Esophagus squamous epithelium (tissue), 5 donors: ENCODE results near the gene WFDC12. TPM values are rescaled to one million over a fixed set of nuclear protein-coding genes. Genes with fewer than 3 reads are reported as not detected.

Experiments used
- DNase-seq: peaks from one replicate; lab custom pipeline; 2025; lab: John Stamatoyannopoulos, UW
- H3K27ac ChIP-seq, 4 donors: fragments of 200-600 bp; sonication (generic); one replicate each; pipeline ENCODE4 v1.5.1; 2016 to 2019; ENCODE audit warnings: mild to moderate bottlenecking in 1 of 4
- H3K27me3 ChIP-seq, 4 donors: fragments of 200-600 bp; sonication (generic); 1 replicate in 3 of 4; 2 replicates in 1 of 4; pipeline versions ENCODE4 v1.5.1 to v1.6.0; 2017 to 2021; ENCODE audit warnings: antibody characterized with exemption in 1 of 4
- H3K36me3 ChIP-seq, 3 donors: fragments of 200-600 bp; sonication (generic); one replicate each; pipeline ENCODE4 v1.5.1; 2016 to 2019
- H3K4me1 ChIP-seq, 3 donors: fragments of 200-600 bp; sonication (generic); one replicate each; pipeline ENCODE4 v1.5.1; 2017 to 2019
- H3K4me3 ChIP-seq, 4 donors: fragments of 200-600 bp; sonication (generic); 1 replicate in 3 of 4; 2 replicates in 1 of 4; pipeline ENCODE4 v1.5.1; 2016 to 2019; ENCODE audit warnings: mild to moderate bottlenecking in 2 of 4, moderate library complexity in 1 of 4
- H3K9me3 ChIP-seq, 3 donors: fragments of 200-600 bp; sonication (generic); one replicate each; pipeline ENCODE4 v1.5.1; 2016 to 2019
- POLR2A ChIP-seq, 4 donors: fragments of 450-650 bp; IDR thresholded peaks; one replicate each; pipeline ENCODE4 v1.6.1; 2017; ENCODE audit warnings: antibody characterized with exemption in 4 of 4, mild to moderate bottlenecking in 4 of 4, moderate library complexity in 3 of 4
- WGBS, 2 donors: methylation state at CpG; one replicate each; pipeline ENCODE4 v1.1.5; 2018; 5-methylcytosine and 5-hydroxymethylcytosine counted together
- intact Hi-C: fragments of 100-400 bp; cut with DNase I; formaldehyde crosslinking; loops from one replicate; pipeline ENCODE4 v1.15.0; 2022
- total RNA-seq, 4 donors: library from RNA; depleted of rRNA; stranded (reverse); fragments of >200 nt; gene quantifications; one replicate each; pipeline ENCODE4 v1.1.0, GENCODE V29; 2016
- TF ChIP-seq, protein P1 (sequence below), 6 experiments: fragments of 450-650 bp in 4 of 6; fragments of 200-600 bp in 2 of 6; sonication (generic) in 2 of 6; IDR thresholded peaks; one replicate each; pipeline ENCODE4 v1.5.1; 2016 to 2019; ENCODE audit warnings: antibody characterized with exemption in 6 of 6, mild to moderate bottlenecking in 4 of 6, moderate library complexity in 4 of 6
- donor health status: DM: yes; HTN: yes; CAD: no.

WFDC12 gene
- total RNA-seq, 4 donors from 2014 or later: 0.44 to 2.6 (median 0.64) TPM; not detected in 1

- 94% methylated on average over 4 to 7 of the region's 11 CpGs for WGBS, 2 donors
- Histone ChIP-seq H3K27ac (no peak overlapping the region), H3K4me3 (no peak overlapping the region), H3K27me3 (peaks cover 0 to 42% (median 8%) of the 10 kb centered on the region in 4 donors), H3K9me3 (no peaks in the 10 kb centered on the region), H3K36me3 (no peaks in the 10 kb centered on the region), H3K4me1 (peaks cover 3 to 14% (median 10%) of the 10 kb centered on the region in 3 donors)
- no peak for TF ChIP-seq POLR2A (IDR thresholded peaks at IDR 0.05)
- TF ChIP-seq, protein P1, sequence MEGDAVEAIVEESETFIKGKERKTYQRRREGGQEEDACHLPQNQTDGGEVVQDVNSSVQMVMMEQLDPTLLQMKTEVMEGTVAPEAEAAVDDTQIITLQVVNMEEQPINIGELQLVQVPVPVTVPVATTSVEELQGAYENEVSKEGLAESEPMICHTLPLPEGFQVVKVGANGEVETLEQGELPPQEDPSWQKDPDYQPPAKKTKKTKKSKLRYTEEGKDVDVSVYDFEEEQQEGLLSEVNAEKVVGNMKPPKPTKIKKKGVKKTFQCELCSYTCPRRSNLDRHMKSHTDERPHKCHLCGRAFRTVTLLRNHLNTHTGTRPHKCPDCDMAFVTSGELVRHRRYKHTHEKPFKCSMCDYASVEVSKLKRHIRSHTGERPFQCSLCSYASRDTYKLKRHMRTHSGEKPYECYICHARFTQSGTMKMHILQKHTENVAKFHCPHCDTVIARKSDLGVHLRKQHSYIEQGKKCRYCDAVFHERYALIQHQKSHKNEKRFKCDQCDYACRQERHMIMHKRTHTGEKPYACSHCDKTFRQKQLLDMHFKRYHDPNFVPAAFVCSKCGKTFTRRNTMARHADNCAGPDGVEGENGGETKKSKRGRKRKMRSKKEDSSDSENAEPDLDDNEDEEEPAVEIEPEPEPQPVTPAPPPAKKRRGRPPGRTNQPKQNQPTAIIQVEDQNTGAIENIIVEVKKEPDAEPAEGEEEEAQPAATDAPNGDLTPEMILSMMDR (IDR thresholded peaks at IDR 0.05): no peak
- intact Hi-C loops: loop anchor here (10.0 kb wide), 1 partner anchor 50 kb away; no protein-coding TSS in a partner anchor
- DNase-seq: no peak
Measured at GRCh38 chr20:45094864-45095574, 29.2 kb downstream of the WFDC12 start.

GRCh38 chr20:45094201-45094600 is 30.1 kb downstream of the WFDC12 start:
- Histone ChIP-seq H3K27me3 (peaks cover 0 to 34% (median 8%) of the 10 kb centered on the region in 4 donors), H3K4me1 (peaks cover 3 to 14% (median 10%) of the 10 kb centered on the region in 3 donors), H3K36me3 (no peaks in the 10 kb centered on the region), H3K9me3 (no peaks in the 10 kb centered on the region), H3K4me3 (no peak overlapping the region), H3K27ac (no peak overlapping the region)
- TF ChIP-seq POLR2A (IDR thresholded peaks at IDR 0.05): no peak
- TF ChIP-seq, protein P1 (IDR thresholded peaks at IDR 0.05): no peak
- intact Hi-C loops: loop anchor here (10.0 kb wide), 1 partner anchor 49 kb away; no protein-coding TSS in a partner anchor
- 92 to 100% methylated on average over 1 to 2 of the region's 2 CpGs for WGBS, 2 donors
- DNase-seq: no peak

DNA sequence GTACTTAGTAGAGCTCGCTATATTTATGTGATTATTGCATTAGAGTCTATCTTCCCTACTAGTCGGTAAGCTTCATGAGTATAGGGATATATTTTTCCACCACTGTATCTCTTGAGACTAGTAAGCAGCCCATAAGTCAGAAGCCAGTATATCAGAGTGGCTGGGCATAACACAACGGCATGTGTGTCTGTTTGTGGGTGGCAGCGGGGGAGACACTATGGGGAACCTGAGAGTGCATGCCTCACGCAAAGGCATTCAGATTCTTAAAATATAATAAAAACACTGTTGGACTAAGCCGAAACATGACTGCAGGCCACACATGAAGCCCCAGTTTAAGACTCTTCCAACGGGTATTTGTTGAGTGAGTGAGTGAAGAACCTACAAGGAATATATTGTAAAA is 31.4 kb downstream of the WFDC12 start:
- TF ChIP-seq, protein P1 (IDR thresholded peaks at IDR 0.05): no peak
- no peak for TF ChIP-seq POLR2A (IDR thresholded peaks at IDR 0.05)
- WGBS, 2 donors: 91 to 94% methylated on average over 6 to 7 of the region's 7 CpGs
- no peak overlapping the region for H3K4me3 ChIP-seq
- peaks cover 0 to 12% (median 3%) of the 10 kb centered on the region in 3 donors for H3K4me1 ChIP-seq
- no peak for DNase-seq
- H3K9me3 ChIP-seq: no peaks in the 10 kb centered on the region
- intact Hi-C loops: loop anchor here (10.0 kb wide), 1 partner anchor 48 kb away; no protein-coding TSS in a partner anchor
- peaks cover 0 to 21% (median 3%) of the 10 kb centered on the region in 4 donors for H3K27me3 ChIP-seq
- no peak overlapping the region for H3K27ac ChIP-seq
- H3K36me3 ChIP-seq: no peaks in the 10 kb centered on the region

GRCh38 chr20:45091366-45091765 is 32.9 kb downstream of the WFDC12 start:
- TF ChIP-seq POLR2A (IDR thresholded peaks at IDR 0.05): no peak
- TF ChIP-seq, protein P1 (IDR thresholded peaks at IDR 0.05): no peak
- peaks cover 0 to 8% (median 3%) of the 10 kb centered on the region in 3 donors for H3K4me1 ChIP-seq
- H3K4me3 ChIP-seq: no peak overlapping the region
- intact Hi-C loops: loop anchor here (10.0 kb wide), 1 partner anchor 47 kb away; no protein-coding TSS in a partner anchor
- no peaks in the 10 kb centered on the region for H3K9me3 ChIP-seq
- peaks cover 0 to 6% (median 0%) of the 10 kb centered on the region in 4 donors for H3K27me3 ChIP-seq
- WGBS, 2 donors: 74 to 82% methylated on average over 3 of the region's 3 CpGs
- no peak overlapping the region for H3K27ac ChIP-seq
- DNase-seq: no peak
- no peaks in the 10 kb centered on the region for H3K36me3 ChIP-seq

- WGBS, 2 donors: 90 to 96% methylated on average over 3 of the region's 3 CpGs
- DNase-seq: no peak
- TF ChIP-seq POLR2A (IDR thresholded peaks at IDR 0.05): no peak
- TF ChIP-seq, protein P1 (IDR thresholded peaks at IDR 0.05): no peak
- H3K9me3 ChIP-seq: no peaks in the 10 kb centered on the region
- intact Hi-C loops: loop anchor here (10.0 kb wide), 1 partner anchor 46 kb away; no protein-coding TSS in a partner anchor
- H3K27me3 ChIP-seq: no peaks in the 10 kb centered on the region
- H3K36me3 ChIP-seq: no peaks in the 10 kb centered on the region
- H3K27ac ChIP-seq: no peak overlapping the region
- no peak overlapping the region for H3K4me3 ChIP-seq
- peaks cover 0 to 8% (median under 1%) of the 10 kb centered on the region in 3 donors for H3K4me1 ChIP-seq
Measured at GRCh38 chr20:45090481-45090880, 33.8 kb downstream of the WFDC12 start.
